OCI-LY3 (cell line): Measurements from ENCODE around the gene POU2AF3.

Experiments
- H2AFZ ChIP-seq: fragments of 200-600, 300-600 bp; shearing (Covaris generic); 2 replicates; pipeline ENCODE4 v1.6.0; 2014; ENCODE audit warnings: antibody characterized with exemption, low read depth, low read length
- H3K27ac ChIP-seq: fragments of 200-600, 300-600 bp; sonication (generic); 2 replicates; pipeline ENCODE4 v1.5.1; 2014; ENCODE audit warnings: mild to moderate bottlenecking, low read length, moderate library complexity, mixed read lengths
- H3K27me3 ChIP-seq: fragments of 200-600, 300-600 bp; sonication (generic); 2 replicates; pipeline ENCODE4 v1.6.1; 2014; ENCODE audit warnings: low read depth, low read length, mixed read lengths
- H3K36me3 ChIP-seq: fragments of 200-600, 300-600 bp; sonication (generic); replicated peaks from 2 replicates; pipeline ENCODE3; 2014; ENCODE audit warnings: low read depth, low read length, mixed read lengths
- H3K4me1 ChIP-seq: fragments of 300-600, 200-600 bp; sonication (generic); 2 replicates; pipeline ENCODE4 v1.6.1; 2014; ENCODE audit warnings: low read length, mixed read lengths
- H3K4me2 ChIP-seq: fragments of 200-600, 300-600 bp; sonication (generic); 2 replicates; pipeline ENCODE4 v1.6.1; 2014; ENCODE audit warnings: low read length, mixed read lengths
- H3K4me3 ChIP-seq: fragments of 300-600, 200-600 bp; sonication (generic); 2 replicates; pipeline ENCODE4 v1.5.1; 2014; ENCODE audit warnings: antibody characterized with exemption, mild to moderate bottlenecking, low read length, moderate library complexity
- H3K79me2 ChIP-seq: fragments of 300-600, 200-600 bp; shearing (Covaris generic); 2 replicates; pipeline ENCODE4 v1.6.1; 2014; ENCODE audit warnings: mild to moderate bottlenecking, low read length, mixed read lengths
- H3K9ac ChIP-seq: fragments of 300-600, 200-600 bp; shearing (Covaris generic); 2 replicates; pipeline ENCODE4 v1.6.0; 2014; ENCODE audit warnings: mild to moderate bottlenecking, low read length, moderate library complexity
- H3K9me3 ChIP-seq: fragments of 200-600, 300-600 bp; shearing (Covaris generic); 2 replicates; pipeline ENCODE4 v1.6.1; 2014; ENCODE audit warnings: low read length, mixed read lengths; ENCODE audit not compliant: insufficient read depth
- H4K20me1 ChIP-seq: fragments of 200-600, 300-600 bp; sonication (generic); 2 replicates; pipeline ENCODE4 v1.6.1; 2016; ENCODE audit warnings: low read length, mixed read lengths; ENCODE audit not compliant: insufficient read depth
- EZH2phosphoT487 ChIP-seq: fragments of 200-600 bp; shearing (Covaris generic); IDR thresholded peaks from 2 replicates; pipeline ENCODE4 v1.6.1; 2018; ENCODE audit warnings: antibody characterized with exemption, mixed run types, low read depth
- TF ChIP-seq, protein P1 (sequence below): fragments of 200-600, 300-600 bp; sonication (generic); IDR thresholded peaks from 2 replicates; pipeline ENCODE4 v1.5.1; 2014; ENCODE audit warnings: antibody characterized with exemption, low read length, low read depth

POU2AF3 gene

DNA sequence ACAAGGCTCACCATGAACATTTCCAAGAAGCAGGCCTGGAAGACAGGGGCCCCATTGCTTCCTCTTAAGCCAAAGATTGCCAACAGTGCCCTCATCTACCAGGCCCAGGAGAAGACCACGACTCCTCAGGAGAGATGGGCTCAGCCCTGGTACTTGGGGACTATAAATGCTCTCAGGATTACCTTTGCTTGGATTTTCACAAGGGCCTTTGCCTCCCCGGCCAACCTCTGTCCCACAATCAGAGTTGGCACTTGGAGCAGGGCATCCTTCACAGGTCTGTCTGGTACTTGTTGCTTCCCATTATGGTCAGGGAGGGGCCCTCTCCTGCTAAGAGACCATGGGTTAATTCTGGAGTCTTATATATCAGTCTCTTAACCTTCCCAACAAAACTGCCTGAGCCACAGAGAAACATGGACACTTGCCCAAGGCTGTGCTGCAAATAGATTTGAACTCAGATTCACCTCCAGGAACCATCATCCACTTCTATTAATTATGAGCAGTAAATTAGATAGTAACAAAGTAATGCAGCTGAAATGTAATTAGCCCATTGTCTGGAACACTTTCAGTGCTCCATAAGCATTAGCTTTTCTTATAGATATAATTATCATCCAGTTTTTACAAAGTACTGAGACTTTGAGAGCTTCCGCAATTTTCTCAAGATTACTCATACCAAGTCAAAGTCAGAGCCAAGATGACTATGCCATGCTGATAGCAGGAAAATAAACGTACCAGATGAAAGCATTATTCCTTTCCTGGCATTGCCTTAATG lies 33.5 kb downstream of the POU2AF3 start:
- Histone ChIP-seq H3K4me1 (no peaks in the 10 kb centered on the region), H3K79me2 (no peaks in the 10 kb centered on the region), H2AFZ (no peak overlapping the region), H3K4me2 (no peak overlapping the region), H3K4me3 (no peak overlapping the region), H3K9ac (no peak overlapping the region), H3K27ac (no peak overlapping the region), H4K20me1 (no peaks in the 10 kb centered on the region), H3K36me3 (no peaks in the 10 kb centered on the region), H3K9me3 (no peaks in the 10 kb centered on the region), H3K27me3 (no peaks in the 10 kb centered on the region)
- TF ChIP-seq EZH2phosphoT487: no peak
- TF ChIP-seq, protein P1, sequence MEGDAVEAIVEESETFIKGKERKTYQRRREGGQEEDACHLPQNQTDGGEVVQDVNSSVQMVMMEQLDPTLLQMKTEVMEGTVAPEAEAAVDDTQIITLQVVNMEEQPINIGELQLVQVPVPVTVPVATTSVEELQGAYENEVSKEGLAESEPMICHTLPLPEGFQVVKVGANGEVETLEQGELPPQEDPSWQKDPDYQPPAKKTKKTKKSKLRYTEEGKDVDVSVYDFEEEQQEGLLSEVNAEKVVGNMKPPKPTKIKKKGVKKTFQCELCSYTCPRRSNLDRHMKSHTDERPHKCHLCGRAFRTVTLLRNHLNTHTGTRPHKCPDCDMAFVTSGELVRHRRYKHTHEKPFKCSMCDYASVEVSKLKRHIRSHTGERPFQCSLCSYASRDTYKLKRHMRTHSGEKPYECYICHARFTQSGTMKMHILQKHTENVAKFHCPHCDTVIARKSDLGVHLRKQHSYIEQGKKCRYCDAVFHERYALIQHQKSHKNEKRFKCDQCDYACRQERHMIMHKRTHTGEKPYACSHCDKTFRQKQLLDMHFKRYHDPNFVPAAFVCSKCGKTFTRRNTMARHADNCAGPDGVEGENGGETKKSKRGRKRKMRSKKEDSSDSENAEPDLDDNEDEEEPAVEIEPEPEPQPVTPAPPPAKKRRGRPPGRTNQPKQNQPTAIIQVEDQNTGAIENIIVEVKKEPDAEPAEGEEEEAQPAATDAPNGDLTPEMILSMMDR: no peak

DNA sequence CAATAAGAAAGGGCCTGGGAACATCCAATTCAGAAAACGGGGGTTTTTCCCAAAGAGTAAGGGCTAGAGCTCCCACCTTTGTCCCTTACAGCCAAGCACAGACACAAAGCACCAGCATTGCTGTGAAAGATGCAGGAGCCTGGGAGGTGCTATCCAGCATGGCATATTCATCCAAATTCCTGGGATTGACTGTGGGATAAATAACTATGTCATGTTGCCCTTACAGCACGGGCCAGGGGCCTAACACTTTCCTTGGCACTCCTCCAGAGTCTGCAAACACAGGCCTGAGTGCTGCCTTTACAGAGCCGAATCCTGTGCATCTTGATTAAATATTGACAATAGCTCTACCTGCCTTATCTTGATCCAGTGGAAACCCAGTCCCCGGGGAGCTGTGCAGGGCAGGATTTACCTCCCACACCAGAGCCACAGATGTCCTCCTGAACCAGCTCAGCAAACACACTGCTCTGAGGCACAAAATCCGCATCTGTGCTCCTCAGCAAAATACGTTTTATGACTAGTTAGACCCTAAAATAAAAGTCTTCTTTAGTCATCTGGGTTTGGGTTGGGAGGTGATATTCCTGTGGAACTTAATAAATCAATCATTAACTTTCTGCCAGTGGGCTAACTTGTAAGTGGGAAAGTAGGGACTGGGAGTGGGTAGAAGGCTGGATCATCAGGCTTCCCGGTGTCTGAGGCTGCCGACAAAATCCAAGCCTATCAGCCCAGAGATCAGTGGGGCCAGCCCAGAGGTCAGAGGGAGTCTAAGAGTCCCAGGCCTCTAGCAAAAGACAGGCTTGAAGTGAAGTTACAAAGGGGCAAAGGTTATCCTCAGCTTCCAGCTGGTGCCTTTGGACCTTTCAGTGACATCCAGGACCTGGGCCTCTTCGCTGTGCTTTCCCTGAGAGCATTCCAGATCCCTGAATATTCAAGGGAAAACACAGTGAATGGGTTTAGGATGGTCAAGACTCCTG lies 36.5 kb downstream of the POU2AF3 start:
- Histone ChIP-seq H3K4me1 (no peaks in the 10 kb centered on the region), H3K4me2 (no peak overlapping the region), H3K27ac (no peak overlapping the region), H4K20me1 (no peaks in the 10 kb centered on the region), H3K9ac (no peak overlapping the region), H3K27me3 (no peaks in the 10 kb centered on the region), H3K36me3 (peaks cover 5% of the 10 kb centered on the region), H3K4me3 (no peak overlapping the region), H3K9me3 (no peaks in the 10 kb centered on the region), H2AFZ (no peak overlapping the region), H3K79me2 (no peaks in the 10 kb centered on the region)
- TF ChIP-seq EZH2phosphoT487: no peak
- TF ChIP-seq, protein P1: no peak

DNA sequence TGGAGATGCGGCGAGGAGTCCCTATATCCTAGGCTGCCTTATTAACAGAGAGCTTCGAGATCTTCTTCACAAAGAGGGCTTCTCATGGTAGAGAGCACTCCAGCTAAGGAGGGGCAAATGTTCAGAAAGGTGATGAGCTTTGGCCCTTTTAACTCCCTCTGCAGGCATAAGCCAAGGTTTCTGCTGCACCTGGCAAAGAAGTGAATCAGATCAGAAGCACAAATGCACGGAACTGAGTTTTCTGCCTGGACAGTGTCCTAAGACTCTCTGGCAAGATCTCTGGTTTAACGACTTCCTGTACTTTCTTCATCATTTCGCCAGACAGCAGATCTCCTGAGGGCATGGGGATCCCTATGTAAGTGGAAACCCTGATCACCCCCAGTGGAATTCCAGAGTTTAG lies 37.2 kb downstream of the POU2AF3 start:
- Histone ChIP-seq H3K4me2 (no peak overlapping the region), H3K27ac (no peak overlapping the region), H4K20me1 (no peaks in the 10 kb centered on the region), H3K4me3 (no peak overlapping the region), H2AFZ (no peak overlapping the region), H3K79me2 (no peaks in the 10 kb centered on the region), H3K4me1 (no peaks in the 10 kb centered on the region), H3K36me3 (peaks cover 5% of the 10 kb centered on the region), H3K9ac (no peak overlapping the region), H3K9me3 (no peaks in the 10 kb centered on the region), H3K27me3 (no peaks in the 10 kb centered on the region)
- TF ChIP-seq, protein P1: no peak
- no peak for TF ChIP-seq EZH2phosphoT487

DNA sequence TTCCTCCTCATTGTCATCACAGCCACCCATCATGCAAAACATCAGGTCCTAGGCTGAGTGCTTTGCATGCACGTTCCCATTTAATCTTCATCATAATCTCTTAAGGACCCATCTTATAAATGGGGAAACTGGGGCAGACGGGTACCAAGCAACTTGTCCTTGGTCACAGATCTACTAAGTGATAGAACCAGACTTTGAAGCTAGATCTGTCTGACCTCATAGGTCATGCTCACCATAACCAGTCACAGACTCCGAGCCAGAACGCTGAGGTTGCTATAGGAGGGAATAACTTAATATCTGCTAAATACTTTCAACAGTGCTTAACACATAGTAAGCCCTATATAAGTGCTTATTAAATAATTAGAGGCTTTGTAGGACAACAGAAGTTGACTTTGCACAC lies 37.7 kb downstream of the POU2AF3 start:
- Histone ChIP-seq H3K9me3 (no peaks in the 10 kb centered on the region), H3K36me3 (peaks cover 5% of the 10 kb centered on the region), H3K27me3 (no peaks in the 10 kb centered on the region), H3K27ac (no peak overlapping the region), H4K20me1 (no peaks in the 10 kb centered on the region), H3K4me1 (no peaks in the 10 kb centered on the region), H3K79me2 (no peaks in the 10 kb centered on the region), H3K9ac (no peak overlapping the region), H3K4me3 (no peak overlapping the region), H2AFZ (no peak overlapping the region), H3K4me2 (no peak overlapping the region)
- TF ChIP-seq, protein P1: no peak
- TF ChIP-seq EZH2phosphoT487: no peak
